Measurements from ENCODE around the gene CYP2C18. TPM values are rescaled to one million over a fixed set of nuclear protein-coding genes. Genes with fewer than 3 reads are reported as not detected.

The CYP2C18 gene
- total RNA-seq, 4 donors from 2014 or later, result 0.23 to 0.33 TPM; not detected in 2

GRCh38 chr10:94780844-94781243 lies 97.3 kb downstream of the CYP2C18 start:
- Histone ChIP-seq H3K27me3 (no peaks in the 10 kb centered on the region), H3K4me3 (no peak overlapping the region), H3K9me3 (peaks cover 0 to 4% (median 0%) of the 10 kb centered on the region in 3 donors), H3K36me3 (no peaks in the 10 kb centered on the region), H3K27ac (no peak overlapping the region), H3K4me1 (no peaks in the 10 kb centered on the region)
- ATAC-seq (no peak), DNase-seq (no peak)
- intact Hi-C loops (cut with DNase I; ENCODE audit: low total_unique reads), result no loop called here
- TF ChIP-seq CTCF (IDR thresholded peaks at IDR 0.05 in 4 of 5, conservative IDR thresholded peaks at IDR 0.05 in 1 of 5) (no peak), POLR2A (IDR thresholded peaks at IDR 0.05) (no peak)
- in situ Hi-C loops (cut with MboI; ENCODE audit: low sequenced_read_pairs in 4 of 4), result no loop called here

- in situ Hi-C loops (cut with MboI; ENCODE audit: low sequenced_read_pairs in 4 of 4), result no loop called here
- ATAC-seq (no peak), DNase-seq (no peak)
- intact Hi-C loops (cut with DNase I; ENCODE audit: low total_unique reads), result no loop called here
- Histone ChIP-seq H3K27ac (no peak overlapping the region), H3K36me3 (no peaks in the 10 kb centered on the region), H3K4me3 (no peak overlapping the region), H3K4me1 (no peaks in the 10 kb centered on the region), H3K9me3 (peaks cover 0 to 4% (median 0%) of the 10 kb centered on the region in 3 donors), H3K27me3 (no peaks in the 10 kb centered on the region)
- TF ChIP-seq CTCF (IDR thresholded peaks at IDR 0.05 in 4 of 5, conservative IDR thresholded peaks at IDR 0.05 in 1 of 5) (no peak), POLR2A (IDR thresholded peaks at IDR 0.05) (no peak)
Measured at GRCh38 chr10:94784256-94784655, 100.7 kb downstream of the CYP2C18 start.

GRCh38 chr10:94785211-94785610 lies 101.7 kb downstream of the CYP2C18 start:
- H3K4me3 ChIP-seq, result no peak overlapping the region
- no peaks in the 10 kb centered on the region for H3K4me1 ChIP-seq
- H3K9me3 ChIP-seq, result peaks cover 0 to 4% (median 0%) of the 10 kb centered on the region in 3 donors
- H3K36me3 ChIP-seq, result no peaks in the 10 kb centered on the region
- TF ChIP-seq POLR2A (IDR thresholded peaks at IDR 0.05) (no peak), CTCF (IDR thresholded peaks at IDR 0.05 in 4 of 5, conservative IDR thresholded peaks at IDR 0.05 in 1 of 5) (no peak)
- no peak overlapping the region for H3K27ac ChIP-seq
- ATAC-seq (no peak), DNase-seq (no peak)
- H3K27me3 ChIP-seq, result no peaks in the 10 kb centered on the region
- intact Hi-C loops (cut with DNase I; ENCODE audit: low total_unique reads), result no loop called here
- in situ Hi-C loops (cut with MboI; ENCODE audit: low sequenced_read_pairs in 4 of 4), result no loop called here

Other genes with a start within 250 kb of the CYP2C18 start
- gene HELLS, start 137.9 kb upstream of the CYP2C18 start, total RNA-seq, result under 1 TPM; 0.12 to 0.53 (median 0.14) TPM
- gene CYP2C19, start 79.0 kb downstream of the CYP2C18 start, total RNA-seq, result under 1 TPM in 1 of 4 donors, not detected in 3; 0.15 TPM

Data from gastrocnemius medialis (tissue), 4 donors.